CD14-positive monocyte (primary cell): ENCODE data around the gene PRM3. TPM values are rescaled to one million over a fixed set of nuclear protein-coding genes. Genes with fewer than 3 reads are reported as not detected.

Experiments used
- DNase-seq, 3 donors: peaks; one replicate each; pipeline ENCODE4 v3.0.0-alpha.2; 2011 to 2022
- H2AFZ ChIP-seq: 2 replicates; pipeline ENCODE4 v1.6.0; 2012; ENCODE audit warnings: mild to moderate bottlenecking, low read depth, low read length, inconsistent platforms; ENCODE audit not compliant: insufficient read depth, poor library complexity, severe bottlenecking
- H3K27ac ChIP-seq, 2 donors: 1 replicate in 1 of 2; 2 replicates in 1 of 2; pipeline ENCODE4 v1.5.1; 2012 to 2013; ENCODE audit warnings: low read length in 2 of 2, control low read depth in 1 of 2, inconsistent platforms in 1 of 2, low read depth in 1 of 2, mild to moderate bottlenecking in 1 of 2
- H3K27me3 ChIP-seq, 2 donors: one replicate each; pipeline versions ENCODE4 v1.6.0 to v1.6.1; 2011 to 2013; ENCODE audit warnings: low read length in 2 of 2; ENCODE audit not compliant: control insufficient read depth in 2 of 2, insufficient read depth in 2 of 2
- H3K36me3 ChIP-seq, 2 donors: replicated peaks in 1 of 2; 1 replicate in 1 of 2; 2 replicates in 1 of 2; pipeline versions ENCODE4 v1.5.1 to v1.6.1; 2012 to 2013; ENCODE audit warnings: low read length in 2 of 2, control low read depth in 1 of 2, inconsistent platforms in 1 of 2, mild to moderate bottlenecking in 1 of 2; ENCODE audit not compliant: insufficient read depth in 2 of 2, control insufficient read depth in 1 of 2
- H3K4me1 ChIP-seq, 2 donors: 1 replicate in 1 of 2; 2 replicates in 1 of 2; pipeline versions ENCODE4 v1.5.1 to v1.6.1; 2012 to 2013; ENCODE audit warnings: low read length in 2 of 2, control low read depth in 1 of 2, inconsistent platforms in 1 of 2, mild to moderate bottlenecking in 1 of 2, moderate library complexity in 1 of 2; ENCODE audit not compliant: insufficient read depth in 2 of 2, control insufficient read depth in 1 of 2
- H3K4me2 ChIP-seq: replicated peaks from 2 replicates; pipeline ENCODE3; 2012; ENCODE audit warnings: low read length, moderate library complexity, mild to moderate bottlenecking; ENCODE audit not compliant: poor library complexity, severe bottlenecking; ENCODE audit errors: extremely low read depth
- H3K4me3 ChIP-seq, 3 experiments: fragments of 200-600 bp in 1 of 3; sonication (generic) in 1 of 3; replicated peaks in 1 of 3; 1 replicate in 2 of 3; 2 replicates in 1 of 3; pipeline ENCODE4 v1.5.1; 2011 to 2013; ENCODE audit warnings: low read length in 3 of 3, mild to moderate bottlenecking in 3 of 3, control low read depth in 2 of 3, low read depth in 2 of 3, inconsistent platforms in 1 of 3, moderate library complexity in 1 of 3
- H3K79me2 ChIP-seq: 2 replicates; pipeline ENCODE4 v1.6.0; 2012; ENCODE audit warnings: mild to moderate bottlenecking, control low read depth, inconsistent platforms, low read length, moderate library complexity; ENCODE audit not compliant: insufficient read depth
- H3K9ac ChIP-seq: 2 replicates; pipeline ENCODE4 v1.6.0; 2017; ENCODE audit warnings: low read length, mild to moderate bottlenecking; ENCODE audit not compliant: insufficient read depth, poor library complexity, severe bottlenecking
- H3K9me3 ChIP-seq, 2 donors: replicated peaks in 1 of 2; 1 replicate in 1 of 2; 2 replicates in 1 of 2; pipeline versions ENCODE4 v1.5.1 to v1.6.1; 2012 to 2013; ENCODE audit warnings: low read length in 2 of 2, control low read depth in 1 of 2; ENCODE audit not compliant: control insufficient read depth in 1 of 2, insufficient read depth in 1 of 2
- H4K20me1 ChIP-seq: 2 replicates; pipeline ENCODE4 v1.6.0; 2012; ENCODE audit warnings: mild to moderate bottlenecking, low read length, control low read depth, moderate library complexity; ENCODE audit not compliant: insufficient read depth
- H3K27ac Mint-ChIP-seq, 7 donors: one replicate each; pipeline ENCODE4 v1.8.0; 2020; ENCODE audit warnings: mild to moderate bottlenecking in 7 of 7, mixed read lengths in 7 of 7, moderate library complexity in 6 of 7, inconsistent platforms in 2 of 7
- H3K27me3 Mint-ChIP-seq, 3 donors: one replicate each; pipeline ENCODE4 v1.8.0; 2021 to 2022; ENCODE audit warnings: low read depth in 3 of 3, mild to moderate bottlenecking in 3 of 3, mixed read lengths in 3 of 3, moderate library complexity in 3 of 3, inconsistent platforms in 1 of 3
- H3K36me3 Mint-ChIP-seq, 2 donors: one replicate each; pipeline ENCODE4 v1.8.0; 2020; ENCODE audit warnings: mixed read lengths in 2 of 2, inconsistent platforms in 1 of 2, mild to moderate bottlenecking in 1 of 2
- H3K4me1 Mint-ChIP-seq: one replicate; pipeline ENCODE4 v1.8.0; 2020; ENCODE audit warnings: mild to moderate bottlenecking, mixed read lengths
- H3K4me3 Mint-ChIP-seq, 2 donors: one replicate each; pipeline ENCODE4 v1.8.0; 2020; ENCODE audit warnings: mild to moderate bottlenecking in 2 of 2, mixed read lengths in 2 of 2, moderate library complexity in 1 of 2
- H3K9me3 Mint-ChIP-seq, 7 donors: one replicate each; pipeline ENCODE4 v1.8.0; 2020 to 2022; ENCODE audit warnings: mixed read lengths in 7 of 7, mild to moderate bottlenecking in 6 of 7, moderate library complexity in 6 of 7, inconsistent platforms in 2 of 7
- WGBS: methylation state at CpG from one replicate; pipeline ENCODE4 v1.1.5; 2013; ENCODE audit warnings: missing lambda C conversion rate; ENCODE audit not compliant: insufficient coverage; 5-methylcytosine and 5-hydroxymethylcytosine counted together
- intact Hi-C, 2 donors: fragments of 100-400 bp; cut with micrococcal nuclease; formaldehyde crosslinking; loops; one replicate each; pipeline versions ENCODE4 v1.15.0 to v1.15.1; 2023
- polyA plus RNA-seq, 3 donors: library from polyadenylated mRNA; depleted of rRNA in 1 of 3; unstranded in 2 of 3; stranded (reverse) in 1 of 3; fragments of 300-500 nt in 2 of 3; fragments of >200 nt in 1 of 3; fragmentation: Illumina TruSeq in 2 of 3; gene quantifications; 1 replicate in 2 of 3; 2 replicates in 1 of 3; pipeline ENCODE4 v1.2.3, GENCODE V29; 2012 to 2021
- TF ChIP-seq, protein P1 (sequence below): fragments of 200-600 bp; IDR thresholded peaks from one replicate; pipeline ENCODE4 v1.8.0; 2022; ENCODE audit warnings: antibody characterized with exemption, mild to moderate bottlenecking

Gene PRM3
- polyA plus RNA-seq, 3 donors, result not detected

DNA sequence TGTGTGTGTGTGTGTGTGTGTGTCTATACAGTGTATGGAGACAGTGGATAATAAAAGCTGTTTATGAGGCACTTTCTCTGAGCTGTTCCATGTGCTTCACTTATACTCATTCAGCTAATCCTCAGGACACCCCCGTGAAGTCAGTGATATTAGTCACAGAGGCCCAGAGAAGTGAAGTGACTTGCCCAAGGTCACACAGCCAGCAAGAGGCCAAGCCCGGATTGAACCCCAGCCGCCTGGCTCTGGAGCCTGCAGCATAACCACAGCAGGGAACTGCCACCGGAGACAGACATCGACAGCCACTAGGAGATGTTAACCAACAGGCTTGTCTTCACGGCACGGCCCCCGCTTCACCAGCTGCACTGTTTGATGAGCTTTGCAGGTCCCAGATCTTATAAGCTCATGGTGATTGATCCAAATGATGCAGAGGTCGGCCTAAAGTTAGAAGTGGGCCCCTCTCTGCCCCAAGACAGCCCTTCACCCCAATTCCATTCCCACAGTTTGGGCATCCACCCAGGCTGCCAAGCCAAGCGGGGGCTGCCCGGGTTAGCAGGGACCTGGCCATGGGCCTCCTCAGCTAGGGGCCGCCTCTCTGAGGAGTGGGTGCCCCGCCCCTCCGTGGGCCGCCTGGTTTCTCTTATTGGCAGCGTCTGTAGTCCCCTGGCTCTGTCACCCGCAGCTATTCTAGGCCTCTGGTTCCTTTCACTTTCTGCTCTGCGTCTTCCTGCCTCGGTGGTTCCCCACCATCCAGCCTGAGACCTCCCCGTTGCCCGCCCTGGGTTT, 48.3 kb downstream of the PRM3 start:
- Mint-ChIP-seq H3K4me3 (peak overlapping the region; percentile 65 to 71), H3K27me3 (peaks cover 4 to 5% (median 5%) of the 10 kb centered on the region in 3 donors), H3K36me3 (no peaks in the 10 kb centered on the region), H3K9me3 (peaks cover 0 to 3% (median 0%) of the 10 kb centered on the region in 7 donors), H3K4me1 (peaks cover 24% of the 10 kb centered on the region), H3K27ac (peak overlapping the region in 2 of 7 donors; percentile 49 to 63)
- Histone ChIP-seq H3K36me3 (no peaks in the 10 kb centered on the region), H3K4me2 (peak overlapping the region; percentile 56), H3K9me3 (no peaks in the 10 kb centered on the region), H4K20me1 (no peaks in the 10 kb centered on the region), H3K4me1 (peaks cover 19 to 29% of the 10 kb centered on the region in 2 donors), H2AFZ (peak overlapping the region; percentile 53), H3K27me3 (no peaks in the 10 kb centered on the region), H3K79me2 (no peaks in the 10 kb centered on the region), H3K9ac (peak overlapping the region; percentile 17), H3K4me3 (peak overlapping the region in 1 of 3 experiments; percentile 61), H3K27ac (no peak overlapping the region)
- intact Hi-C loops, result no loop called here
- TF ChIP-seq, protein P1, sequence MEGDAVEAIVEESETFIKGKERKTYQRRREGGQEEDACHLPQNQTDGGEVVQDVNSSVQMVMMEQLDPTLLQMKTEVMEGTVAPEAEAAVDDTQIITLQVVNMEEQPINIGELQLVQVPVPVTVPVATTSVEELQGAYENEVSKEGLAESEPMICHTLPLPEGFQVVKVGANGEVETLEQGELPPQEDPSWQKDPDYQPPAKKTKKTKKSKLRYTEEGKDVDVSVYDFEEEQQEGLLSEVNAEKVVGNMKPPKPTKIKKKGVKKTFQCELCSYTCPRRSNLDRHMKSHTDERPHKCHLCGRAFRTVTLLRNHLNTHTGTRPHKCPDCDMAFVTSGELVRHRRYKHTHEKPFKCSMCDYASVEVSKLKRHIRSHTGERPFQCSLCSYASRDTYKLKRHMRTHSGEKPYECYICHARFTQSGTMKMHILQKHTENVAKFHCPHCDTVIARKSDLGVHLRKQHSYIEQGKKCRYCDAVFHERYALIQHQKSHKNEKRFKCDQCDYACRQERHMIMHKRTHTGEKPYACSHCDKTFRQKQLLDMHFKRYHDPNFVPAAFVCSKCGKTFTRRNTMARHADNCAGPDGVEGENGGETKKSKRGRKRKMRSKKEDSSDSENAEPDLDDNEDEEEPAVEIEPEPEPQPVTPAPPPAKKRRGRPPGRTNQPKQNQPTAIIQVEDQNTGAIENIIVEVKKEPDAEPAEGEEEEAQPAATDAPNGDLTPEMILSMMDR, result no peak
- DNase-seq, result peak in 2 of 3 donors; percentile 36 to 47
- WGBS, result 23% methylated on average over 20 of the region's 21 CpGs

DNA sequence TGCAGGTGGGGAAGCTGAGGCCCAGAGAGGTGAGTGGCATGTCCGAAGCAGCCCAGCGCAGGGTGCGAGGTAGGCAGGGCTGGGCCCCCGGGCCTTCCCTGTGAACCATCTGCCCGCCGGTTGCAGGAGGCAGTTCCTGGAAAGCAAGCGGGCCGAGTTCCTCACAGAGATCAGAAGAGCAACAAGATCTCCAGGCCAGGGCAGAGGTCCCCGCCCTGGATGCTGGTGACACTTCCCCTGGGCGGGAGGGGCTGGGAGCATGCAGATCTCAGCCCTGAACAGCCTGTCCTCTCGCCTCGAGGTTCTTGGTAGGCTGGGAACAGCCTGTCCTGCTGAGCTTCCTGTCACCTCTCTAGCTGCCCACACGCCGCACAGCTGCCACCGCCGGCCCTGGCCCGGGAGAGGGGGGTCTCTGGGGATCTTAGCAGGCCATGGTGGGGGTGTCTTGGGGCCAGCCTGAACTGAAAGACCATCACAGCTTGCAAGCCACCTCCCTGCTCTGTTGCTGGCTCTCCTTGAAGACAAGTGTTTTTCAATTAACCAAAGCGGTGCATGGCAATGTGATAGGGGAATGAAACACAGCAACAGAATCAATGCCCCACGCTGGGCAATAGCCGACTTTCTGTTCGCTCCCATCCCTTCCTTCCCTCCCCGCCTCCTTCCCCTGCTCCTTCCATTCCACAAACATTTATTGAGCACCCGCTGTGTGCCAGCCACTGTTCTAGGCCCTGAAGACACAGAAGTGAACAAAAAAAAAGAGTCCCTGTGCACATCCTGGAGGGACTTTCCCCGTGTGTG, 49.1 kb downstream of the PRM3 start:
- peak; percentile 85 to 87 (median 85) for DNase-seq
- H3K36me3 Mint-ChIP-seq, result no peaks in the 10 kb centered on the region
- H3K27me3 ChIP-seq, result no peaks in the 10 kb centered on the region
- peak overlapping the region in 1 of 2 donors; percentile 76 for H3K4me3 Mint-ChIP-seq
- intact Hi-C loops, result no loop called here
- peaks cover 3 to 5% (median 4%) of the 10 kb centered on the region in 3 donors for H3K27me3 Mint-ChIP-seq
- 3% methylated on average over 18 of the region's 24 CpGs for WGBS
- H2AFZ ChIP-seq, result no peak overlapping the region
- peak overlapping the region in 6 of 7 donors; percentile 30 to 76 (median 62) for H3K27ac Mint-ChIP-seq
- H3K9me3 ChIP-seq, result no peaks in the 10 kb centered on the region
- TF ChIP-seq, protein P1, result no peak
- no peaks in the 10 kb centered on the region for H4K20me1 ChIP-seq
- no peak overlapping the region for H3K9ac ChIP-seq
- peaks cover 0 to 3% (median 0%) of the 10 kb centered on the region in 7 donors for H3K9me3 Mint-ChIP-seq
- H3K4me1 Mint-ChIP-seq, result peaks cover 28% of the 10 kb centered on the region
- no peaks in the 10 kb centered on the region for H3K36me3 ChIP-seq
- H3K4me2 ChIP-seq, result peak overlapping the region; percentile 49
- H3K27ac ChIP-seq, result no peak overlapping the region
- peaks cover 23 to 36% of the 10 kb centered on the region in 2 donors for H3K4me1 ChIP-seq
- H3K4me3 ChIP-seq, result peak overlapping the region in 1 of 3 experiments; percentile 61
- no peaks in the 10 kb centered on the region for H3K79me2 ChIP-seq
